ENCODE data around the gene IMPDH1.

The IMPDH1 gene

GRCh38 chr7:128359939-128360338, 49.8 kb downstream of the IMPDH1 start:
- no peak for DNase-seq

GRCh38 chr7:128359336-128359735, 50.4 kb downstream of the IMPDH1 start:
- DNase-seq = no peak

DNA sequence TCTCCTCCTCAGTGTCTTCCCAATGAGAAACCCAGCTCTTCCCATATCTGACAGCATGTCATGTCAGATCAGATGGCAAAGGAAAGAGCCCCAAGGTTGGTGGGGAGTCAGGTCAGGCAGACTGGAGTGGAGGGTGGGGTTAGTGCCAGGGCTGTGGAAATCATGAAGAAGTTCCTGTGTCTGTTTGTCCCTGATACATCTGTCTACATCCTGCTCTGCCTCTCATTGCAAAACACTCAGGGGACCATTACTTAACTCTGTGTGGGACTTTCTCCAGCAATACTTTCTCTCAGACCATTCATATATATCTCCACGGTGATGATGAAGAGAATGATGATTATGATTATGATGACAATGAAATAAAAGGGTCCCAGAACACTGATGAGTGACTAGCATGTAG, 51.5 kb downstream of the IMPDH1 start:
- peak in 3 of 4 experiments; percentile 27 to 53 (median 50) for DNase-seq

GRCh38 chr7:128357217-128357613, 52.6 kb downstream of the IMPDH1 start:
- no peak for DNase-seq

- DNase-seq = no peak
These were observed 53.1 kb downstream of the IMPDH1 start for GRCh38 chr7:128356546-128357216.

DNA sequence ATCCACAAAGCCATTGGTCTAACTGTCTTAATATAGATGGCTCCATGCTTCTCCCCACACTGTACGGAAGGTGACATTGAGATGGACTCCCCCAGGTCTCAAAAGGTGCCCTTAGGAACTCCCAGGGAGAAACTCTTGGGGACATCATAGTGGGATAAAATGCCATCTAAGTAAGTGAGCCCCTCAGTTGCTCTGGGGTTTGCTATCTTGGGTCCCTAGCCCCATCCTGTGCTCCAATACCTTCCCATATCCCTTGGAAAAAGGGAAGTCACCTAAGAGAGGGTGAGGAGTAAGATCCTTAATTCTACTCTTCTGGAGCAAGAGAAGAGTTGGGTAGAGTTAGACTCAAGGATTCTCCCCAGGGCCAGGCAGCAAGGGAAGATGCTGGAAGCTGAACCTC, 56.2 kb downstream of the IMPDH1 start:
- DNase-seq = no peak

GRCh38 chr7:128353189-128353588, 56.6 kb downstream of the IMPDH1 start:
- no peak for DNase-seq

DNA sequence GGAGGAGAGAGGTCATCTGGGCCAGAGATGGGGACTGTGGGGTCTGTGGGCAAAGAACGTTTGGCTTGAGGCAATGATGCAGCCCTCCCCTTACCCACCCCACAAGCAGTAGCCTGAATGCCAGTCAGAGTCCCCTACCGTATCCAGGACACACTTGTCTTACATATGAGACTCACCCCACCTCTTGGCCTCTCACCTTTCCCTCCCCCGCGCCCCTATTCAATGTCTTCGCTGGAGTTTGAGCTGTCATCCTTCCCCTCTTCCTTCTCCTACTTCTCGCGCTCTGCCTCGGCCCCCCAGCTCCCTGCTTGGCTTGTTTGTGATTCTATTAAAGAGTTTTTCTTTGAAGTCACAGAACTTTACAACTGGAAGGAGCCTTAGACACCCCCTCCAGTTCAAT, 57.1 kb downstream of the IMPDH1 start:
- DNase-seq = no peak

- DNase-seq = peak; percentile 70 to 85 (median 76)
These were observed 57.6 kb downstream of the IMPDH1 start for GRCh38 chr7:128352153-128352537.

GRCh38 chr7:128351296-128352152, 58.3 kb downstream of the IMPDH1 start:
- peak in 3 of 4 experiments; percentile 13 to 46 (median 28) for DNase-seq

GRCh38 chr7:128350708-128351295, 59.0 kb downstream of the IMPDH1 start:
- DNase-seq = no peak

- no peak for DNase-seq
These were observed 60.3 kb downstream of the IMPDH1 start for GRCh38 chr7:128349466-128349825.

DNA sequence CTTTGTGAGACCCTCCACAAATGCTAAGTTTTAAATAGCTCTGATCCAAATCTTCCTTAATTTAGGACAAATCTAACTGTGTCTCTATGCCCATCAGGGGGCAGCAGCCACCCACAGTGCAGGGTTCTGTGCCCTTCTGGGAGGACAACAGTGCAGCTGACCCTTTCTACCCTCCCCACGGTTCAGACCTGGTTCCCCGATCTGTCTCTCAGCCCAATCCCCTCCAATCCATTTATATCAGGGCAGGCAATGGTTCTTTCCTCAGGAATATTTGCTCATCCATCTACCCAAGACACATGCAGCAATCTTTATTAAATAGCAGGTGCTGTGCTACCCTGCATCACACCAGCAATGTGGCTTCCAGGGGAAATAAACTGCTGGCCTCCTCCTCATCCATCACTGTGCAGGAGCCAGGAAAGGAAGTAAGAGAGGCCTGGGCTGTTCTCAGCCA, 62.1 kb downstream of the IMPDH1 start:
- DNase-seq = peak; percentile 75 to 82 (median 77)

- no peak for DNase-seq
These were observed 65.4 kb downstream of the IMPDH1 start for GRCh38 chr7:128344431-128344774.

DNA sequence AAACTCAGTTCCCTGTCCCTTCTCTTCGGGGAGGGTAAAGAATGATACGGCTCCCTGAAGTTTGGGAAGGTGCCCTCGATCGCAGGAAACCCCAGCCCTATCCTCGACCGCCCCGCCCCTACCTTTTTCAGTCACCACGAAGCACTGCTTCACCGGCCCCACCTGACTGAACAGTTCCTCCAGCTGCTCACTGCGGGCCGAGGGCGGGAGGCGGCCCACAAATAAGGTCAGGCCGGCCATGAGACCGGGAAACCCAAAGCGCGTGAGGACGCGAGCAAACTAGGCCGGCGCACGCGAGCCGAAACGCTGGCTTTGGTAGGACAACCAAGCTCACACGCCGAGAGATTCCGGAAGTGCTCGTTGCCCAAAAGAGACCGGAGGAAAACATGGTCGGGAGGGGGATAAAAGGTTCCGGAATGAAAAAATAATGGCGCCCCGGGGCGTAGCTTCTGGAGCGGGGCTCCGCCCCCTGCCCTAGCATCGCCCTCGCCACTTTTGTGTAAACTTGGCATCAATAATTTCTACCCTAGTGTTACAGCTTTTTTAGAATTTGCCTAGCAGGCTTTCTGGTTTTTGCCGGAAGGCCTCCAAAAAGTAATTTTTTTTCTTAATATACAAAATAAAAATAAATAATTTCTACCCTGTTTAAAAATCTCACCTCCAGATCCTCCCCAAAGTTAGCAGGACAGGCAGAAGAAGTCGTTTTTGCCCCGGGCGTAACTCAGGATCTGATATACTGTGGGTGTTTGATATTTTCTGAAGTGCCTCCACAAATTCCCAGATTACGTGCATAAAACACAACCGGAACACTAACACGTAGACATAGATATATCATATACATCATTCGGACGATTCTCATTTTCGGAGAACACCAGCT, 66.0 kb downstream of the IMPDH1 start, which contains the start of gene RBM28:
RBM28 (minus strand) TSS at position 355 of the 877 bp plus-strand sequence; CDS start at position 240, 115 bp downstream.
- DNase-seq = peak; percentile 96 to 97 (median 96)

Measured in suppressor macrophage (primary cell).